KBM-7 (cell line): ENCODE measurements around the gene SETD1B.
"Not testable (repeated sequence)": the region's sequence is repeated elsewhere in the genome, so short reads cannot be mapped to it uniquely, and the experiment has no call there.

Experiments used
- DNase-seq: peaks from one replicate; pipeline ENCODE4 v3.0.0-alpha.2; 2015
- in situ Hi-C: fragments of 300-500 bp; cut with MboI; formaldehyde crosslinking; loops from 2 replicates; pipeline ENCODE4 v1.14.3; 2020; ENCODE audit warnings: low sequenced_read_pairs, low pct_unique_long_range_greater_than_20kb, mixed read lengths

The SETD1B gene

DNA sequence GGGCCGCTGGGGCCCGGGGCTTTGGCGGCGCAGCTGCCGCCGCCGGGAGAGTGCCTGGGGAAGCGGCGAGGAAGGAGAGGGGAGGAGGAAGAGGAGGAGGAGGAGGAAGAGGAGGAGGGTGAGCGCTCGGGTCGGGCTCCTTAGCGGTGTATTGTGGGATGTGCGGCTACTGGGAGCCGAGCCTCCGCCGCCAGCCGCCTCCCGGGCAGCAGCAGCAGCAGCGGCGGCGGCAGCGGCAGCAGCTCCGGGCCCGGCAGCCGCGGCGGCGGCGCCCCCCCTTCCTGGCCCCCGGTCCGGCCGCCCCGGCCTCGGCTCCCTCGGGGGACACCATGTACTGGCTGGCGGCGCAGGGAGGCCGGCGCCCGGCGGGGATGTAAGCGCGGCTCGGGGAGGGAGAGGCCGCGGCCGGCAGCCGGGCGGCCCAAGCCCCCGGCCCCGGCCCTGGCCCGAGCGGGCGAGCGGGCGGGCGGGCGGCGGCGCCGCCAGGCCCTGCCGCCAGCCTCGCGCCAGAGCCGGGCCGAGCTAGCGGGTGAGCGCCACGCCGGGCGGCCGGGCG lies at the start of gene SETD1B:
Gene SETD1B, plus strand, starts transcription at position 149 of the 556 bp plus-strand sequence. CDS start 729 bp downstream, outside the sequence.
- in situ Hi-C loops = no loop called here
- DNase-seq = peak; percentile 76

DNA sequence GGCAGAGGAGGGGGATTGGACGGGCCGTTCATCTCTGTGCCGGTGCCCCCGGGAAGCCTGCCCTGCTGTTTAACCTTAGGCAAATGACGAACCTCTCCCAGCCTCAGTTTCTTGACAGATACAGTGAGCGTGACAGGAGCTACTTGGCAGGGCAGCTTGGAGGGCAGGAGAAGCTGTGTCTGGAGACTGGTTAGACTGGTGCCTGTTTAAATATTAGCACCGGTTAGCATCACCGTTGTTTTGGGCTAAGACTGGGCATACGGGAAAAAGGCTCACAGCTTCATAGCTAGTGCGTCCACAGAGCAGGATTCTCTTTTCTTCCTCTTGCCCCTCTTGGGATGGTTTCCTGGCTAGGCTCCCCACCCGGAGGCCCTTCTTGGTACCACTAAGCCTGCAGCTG lies 49.0 kb upstream of the SETD1B start:
- no peak for DNase-seq
- in situ Hi-C loops = no loop called here

DNA sequence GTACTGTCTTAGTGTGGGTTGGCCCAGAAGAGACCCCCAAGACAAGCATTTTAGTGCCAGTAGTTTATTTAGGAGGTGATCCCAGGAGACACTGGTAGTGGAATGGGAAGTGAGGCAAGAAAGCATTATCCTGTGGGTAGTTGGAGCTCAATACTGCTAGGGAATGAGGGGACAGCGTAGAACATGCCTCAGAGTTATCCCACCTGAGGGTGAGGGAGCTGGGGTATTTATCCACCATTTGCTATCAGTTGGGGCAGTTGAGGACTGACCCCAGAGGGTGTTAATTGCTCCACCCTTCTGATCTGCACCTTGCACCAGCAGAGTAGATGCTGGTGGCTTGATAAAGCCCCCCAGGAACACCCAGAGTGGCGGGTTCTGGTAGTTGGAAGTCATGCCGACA lies 48.2 kb upstream of the SETD1B start:
- in situ Hi-C loops = no loop called here
- DNase-seq = no peak

DNA sequence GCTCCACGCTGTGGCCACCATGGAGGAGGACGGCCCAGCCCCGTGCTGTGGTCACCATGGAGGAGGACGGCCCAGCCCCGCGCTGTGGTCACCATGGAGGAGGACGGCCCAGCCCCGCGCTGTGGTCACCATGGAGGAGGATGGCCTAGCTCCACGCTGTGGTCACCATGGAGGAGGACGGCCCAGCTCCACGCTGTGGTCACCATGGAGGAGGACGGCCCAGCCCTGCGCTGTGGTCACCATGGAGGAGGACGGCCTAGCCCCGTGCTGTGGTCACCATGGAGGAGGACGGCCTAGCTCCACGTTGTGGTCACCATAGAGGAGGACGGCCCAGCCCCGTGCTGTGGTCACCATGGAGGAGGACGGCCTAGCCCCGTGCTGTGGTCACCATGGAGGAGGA lies 45.3 kb upstream of the SETD1B start:
- in situ Hi-C loops = not testable (repeated sequence)

DNA sequence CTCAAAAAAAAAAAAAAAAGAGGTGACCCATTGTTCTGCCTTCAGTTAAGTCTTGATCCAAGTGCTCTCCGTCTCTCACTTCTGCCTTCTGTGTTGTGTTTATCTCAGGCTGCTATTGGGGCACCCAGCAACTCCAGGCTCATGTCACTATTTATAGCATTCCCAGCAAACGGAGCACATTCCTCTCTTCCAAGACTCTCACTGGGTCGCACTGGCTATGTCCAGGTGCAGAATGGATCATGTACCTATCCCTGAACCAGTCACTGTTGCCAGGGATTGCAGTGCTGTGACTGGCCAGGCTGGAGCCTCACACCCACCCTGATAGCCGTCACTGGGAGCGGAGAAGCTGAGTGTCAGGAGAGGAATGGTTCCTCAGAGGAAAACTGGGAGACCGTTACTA lies 41.5 kb upstream of the SETD1B start:
- no peak for DNase-seq
- in situ Hi-C loops = loop anchor here (10.0 kb wide), 1 partner anchor 47 kb away; the partner anchor contains the start of gene TMEM120B

More for the DNA sequence above, 45.3 kb upstream of the SETD1B start:
- not testable (repeated sequence) for DNase-seq

DNA sequence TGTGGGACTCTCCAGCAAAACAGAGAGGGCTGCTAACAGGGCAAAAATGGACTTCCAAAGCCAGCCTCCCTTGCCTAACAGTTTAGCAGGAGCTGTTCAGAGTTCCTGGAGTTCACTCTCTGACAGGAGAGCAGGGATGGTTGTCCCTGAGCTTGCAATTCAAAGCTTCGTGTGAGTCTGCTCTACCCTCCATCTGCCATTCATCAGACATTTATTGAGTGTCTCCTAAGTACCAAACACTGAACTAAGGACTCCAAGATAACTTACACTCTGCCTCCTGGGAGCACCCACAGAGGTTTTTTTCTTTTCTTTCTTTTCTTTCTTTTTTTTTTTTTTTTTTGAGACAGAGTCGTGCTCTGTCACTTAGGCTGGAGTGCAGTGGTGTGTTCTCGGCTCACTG lies 39.0 kb upstream of the SETD1B start:
- no peak for DNase-seq
- in situ Hi-C loops = loop anchor here (10.0 kb wide), 1 partner anchor 50 kb away; the partner anchor contains the start of gene TMEM120B

DNA sequence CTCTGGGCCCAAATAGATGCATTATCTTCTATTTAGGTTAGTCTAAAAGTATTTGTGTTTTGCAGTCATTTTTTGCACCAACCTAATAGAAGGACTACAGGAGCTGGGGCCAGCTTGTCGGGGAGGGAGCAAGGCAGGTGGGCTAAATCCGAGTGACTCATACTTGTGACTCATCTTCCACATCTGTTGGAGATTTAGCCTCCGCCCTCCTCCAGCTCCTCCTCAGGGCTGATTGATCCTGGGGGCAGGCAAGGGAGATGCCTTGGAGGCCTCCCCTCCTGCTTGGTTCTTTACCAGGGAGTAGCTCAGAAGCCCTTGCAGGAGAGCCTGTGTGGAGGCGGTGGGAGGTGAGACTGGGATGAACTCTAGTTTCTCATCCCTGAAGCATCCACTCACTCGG lies 38.2 kb upstream of the SETD1B start:
- in situ Hi-C loops = loop anchor here (10.0 kb wide), 1 partner anchor 51 kb away; the partner anchor contains the start of gene TMEM120B
- no peak for DNase-seq

DNA sequence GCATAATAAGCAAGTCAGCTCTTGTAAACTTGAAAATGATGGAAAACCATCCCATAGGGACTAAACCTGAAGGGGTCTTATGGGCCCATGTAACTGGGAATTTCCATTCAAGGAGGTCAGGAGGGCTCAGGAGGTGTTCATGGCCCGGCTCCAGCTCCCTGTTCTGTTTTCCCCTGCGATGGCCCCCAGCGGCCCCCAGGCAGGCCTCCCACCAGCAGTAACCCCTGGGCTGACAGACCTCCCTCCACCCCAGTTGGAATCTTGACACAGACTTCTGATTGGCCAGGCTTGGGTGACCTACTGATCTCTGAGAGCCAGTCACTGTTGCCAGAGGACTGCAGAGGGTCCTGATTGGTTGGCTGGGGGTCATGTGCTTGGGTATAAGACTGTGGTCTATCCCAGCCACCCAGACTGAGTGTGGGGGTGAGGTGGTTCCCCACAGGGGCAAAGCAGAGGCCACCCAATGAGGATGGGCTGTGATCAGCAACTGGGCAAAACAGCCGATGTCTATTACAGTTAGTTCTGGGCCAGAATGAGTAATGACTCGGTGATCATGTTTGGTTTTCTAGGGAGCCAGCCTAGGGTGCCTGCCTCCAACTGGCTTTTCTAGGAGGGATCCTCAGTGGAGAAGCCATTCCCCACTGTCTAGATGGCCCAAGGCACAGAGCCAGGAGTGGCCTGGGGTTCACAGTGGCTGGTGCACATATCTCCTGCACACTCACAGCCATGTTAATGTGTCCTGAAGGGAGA lies 37.3 kb upstream of the SETD1B start:
- in situ Hi-C loops = loop anchor here (10.0 kb wide), 1 partner anchor 52 kb away; the partner anchor contains the start of gene TMEM120B
- DNase-seq = no peak

DNA sequence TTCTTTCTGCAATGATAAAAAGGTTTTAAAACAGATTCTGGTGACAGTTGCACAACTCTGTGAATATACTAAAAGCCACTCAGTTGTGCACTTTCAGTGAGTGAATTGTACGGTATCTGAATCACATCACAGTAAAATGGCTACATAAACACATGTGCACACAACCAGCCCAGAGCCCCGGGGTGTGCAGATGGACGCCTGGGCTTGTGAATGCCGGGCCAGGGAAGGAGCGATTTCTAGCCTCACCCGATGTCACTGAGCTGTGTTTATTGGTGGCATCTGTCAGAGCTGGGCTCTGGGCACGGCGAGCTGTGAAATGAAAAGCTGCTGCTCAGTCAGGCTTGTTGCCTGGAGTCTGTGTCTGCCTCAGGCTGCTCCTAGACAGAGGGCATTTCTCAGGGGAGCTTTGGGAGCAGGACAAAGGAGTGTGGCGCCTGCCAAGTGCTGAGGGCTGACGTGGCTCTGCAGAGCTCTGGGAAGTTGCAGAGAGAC lies 36.2 kb upstream of the SETD1B start:
- DNase-seq = no peak
- in situ Hi-C loops = loop anchor here (10.0 kb wide), 1 partner anchor 53 kb away; the partner anchor contains the start of gene TMEM120B

DNA sequence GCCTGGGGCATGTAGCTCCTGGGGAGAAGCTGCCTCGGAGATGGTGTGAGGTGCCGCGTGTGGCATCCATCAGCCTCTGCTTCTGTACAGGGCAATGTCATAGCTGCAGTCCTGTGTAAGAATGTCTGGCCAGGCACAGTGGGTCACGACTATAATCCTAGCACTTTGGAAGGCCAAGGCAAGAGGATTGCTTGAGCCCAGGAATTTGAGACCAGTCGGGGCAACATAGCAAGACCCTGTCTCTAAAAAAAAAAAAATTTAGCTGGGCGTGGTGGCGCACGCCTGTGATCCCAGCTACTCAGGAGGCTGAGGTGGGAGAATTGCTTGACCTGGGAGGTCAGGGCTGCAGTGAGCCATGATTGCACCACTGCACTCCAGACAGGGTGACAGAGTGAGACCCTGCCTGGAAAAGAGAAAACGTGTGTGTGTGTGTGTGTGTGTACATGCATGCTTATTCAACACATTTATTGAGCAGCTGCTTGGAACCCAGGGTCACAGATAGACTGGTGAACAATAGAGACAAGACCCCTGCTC lies 34.4 kb upstream of the SETD1B start:
- no peak for DNase-seq
- in situ Hi-C loops = loop anchor here (10.0 kb wide), 1 partner anchor 55 kb away; the partner anchor contains the start of gene TMEM120B

DNA sequence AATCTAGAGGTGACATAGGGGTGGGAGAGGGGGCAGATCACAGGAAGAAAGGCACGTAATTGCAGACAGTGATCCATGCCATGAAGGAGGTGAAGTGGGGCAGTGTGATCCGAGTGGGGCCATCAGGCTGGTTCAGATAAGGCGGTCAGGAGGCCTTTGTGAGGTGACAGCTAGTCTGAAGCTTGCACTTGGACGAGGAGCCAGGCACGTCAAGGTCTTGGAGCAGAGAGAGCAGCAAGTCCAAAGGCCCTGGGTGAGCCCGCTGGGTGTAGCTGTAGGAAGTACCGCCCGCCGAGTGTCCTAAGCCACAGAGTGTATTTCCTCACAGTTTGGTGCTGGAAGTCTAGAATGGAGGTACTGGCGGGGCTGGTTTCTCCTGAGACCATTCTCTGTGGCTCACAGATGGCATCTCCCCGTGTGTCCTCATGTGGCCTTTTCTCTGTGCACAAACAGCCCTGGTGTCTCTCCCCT lies 33.9 kb upstream of the SETD1B start:
- DNase-seq = no peak
- in situ Hi-C loops = loop anchor here (10.0 kb wide), 1 partner anchor 55 kb away; the partner anchor contains the start of gene TMEM120B

DNA sequence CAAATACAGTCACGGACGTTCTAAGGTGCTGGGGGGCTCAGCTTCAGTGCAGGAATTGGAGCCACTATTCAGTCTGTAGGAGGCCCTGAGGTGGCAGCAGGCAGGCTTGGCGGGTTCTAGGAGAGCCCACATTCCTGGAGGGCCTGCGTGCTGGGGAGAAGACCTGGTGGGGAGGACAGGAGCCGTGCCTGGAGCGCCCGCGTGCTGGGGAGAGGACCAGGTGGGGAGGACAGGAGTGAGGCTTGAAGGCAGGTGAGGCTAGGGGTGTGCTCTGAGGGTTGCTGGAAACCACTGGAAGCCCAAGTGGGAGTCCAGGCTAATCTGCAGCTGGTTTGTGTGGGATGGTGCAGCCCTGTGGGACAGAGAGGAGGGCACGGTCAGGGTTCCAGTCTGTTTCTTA lies 33.4 kb upstream of the SETD1B start:
- DNase-seq = no peak
- in situ Hi-C loops = no loop called here

DNA sequence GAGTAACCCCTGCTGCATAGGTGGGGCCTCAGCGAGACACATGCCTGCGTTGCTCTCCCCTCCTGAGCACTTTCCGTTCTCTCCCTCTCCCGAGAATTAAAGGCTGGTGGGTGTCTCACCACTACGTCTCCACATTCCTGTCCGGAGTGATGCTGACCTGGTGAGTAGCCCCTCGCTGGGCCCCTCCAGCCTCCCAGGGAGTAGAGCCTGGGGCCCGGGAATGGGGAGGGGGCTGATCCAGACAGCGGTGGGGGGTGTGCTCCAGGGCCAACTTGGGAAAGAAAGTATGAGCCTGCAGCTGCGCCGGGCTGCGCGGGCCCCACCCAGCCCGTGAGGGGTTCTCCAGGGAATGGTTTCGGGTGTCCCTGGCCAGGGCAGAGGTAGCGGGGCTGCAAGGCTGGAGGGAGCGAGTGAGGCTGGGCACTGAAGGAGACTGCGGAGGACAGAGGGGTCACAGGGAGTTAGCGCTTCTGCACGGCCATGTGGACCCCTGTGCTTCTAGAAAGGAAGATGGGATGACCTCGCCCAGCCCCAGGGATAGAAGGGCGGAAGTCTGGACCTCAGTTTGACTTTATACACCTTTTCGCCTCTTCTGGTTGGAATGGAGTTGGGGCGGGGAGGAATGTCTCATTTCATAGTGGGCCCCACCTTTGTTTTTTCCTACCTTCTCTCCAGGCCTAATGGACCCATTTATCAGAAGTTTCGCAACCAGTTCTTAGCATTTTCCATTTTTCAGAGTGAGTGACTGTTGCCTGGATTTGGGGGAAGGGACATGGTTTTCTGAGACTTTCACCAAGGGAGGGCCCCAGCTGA lies 32.8 kb upstream of the SETD1B start:
- in situ Hi-C loops = no loop called here
- no peak for DNase-seq

DNA sequence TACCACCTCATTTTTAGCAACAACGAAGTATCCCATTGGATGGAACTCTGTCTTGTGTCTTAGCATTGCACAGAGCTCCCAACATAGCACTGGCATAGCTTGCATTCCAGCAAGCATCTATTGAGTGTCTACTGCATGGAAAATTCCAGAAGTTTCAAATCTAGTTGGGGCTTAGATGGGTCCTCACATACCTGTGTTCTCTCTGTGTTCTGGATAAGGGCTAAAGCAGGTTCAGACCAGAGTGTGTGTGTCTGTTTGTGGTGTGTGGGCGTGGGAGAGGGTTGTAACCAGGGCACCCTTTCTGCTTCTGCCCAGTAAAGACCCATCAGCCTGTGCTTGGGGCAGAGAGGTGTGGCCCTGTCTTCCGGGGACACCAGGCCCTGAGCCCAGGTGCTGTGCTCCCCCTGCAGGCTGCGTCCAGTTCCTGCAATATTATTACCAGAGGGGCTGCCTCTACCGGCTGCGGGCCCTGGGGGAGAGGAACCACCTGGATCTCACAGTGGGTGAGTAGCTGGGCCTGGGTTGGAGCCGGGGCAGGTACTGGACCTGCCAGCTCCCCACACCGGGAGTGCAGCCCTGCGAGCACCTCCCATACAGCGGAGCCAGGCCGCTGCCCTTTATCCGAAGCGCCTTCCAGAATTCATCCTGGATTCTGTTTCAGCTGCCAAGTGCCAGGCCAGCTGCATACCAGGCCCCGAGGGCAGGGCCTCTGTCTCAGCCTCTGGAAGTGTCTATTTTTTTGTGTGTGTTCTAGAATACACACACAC lies 30.6 kb upstream of the SETD1B start:
- in situ Hi-C loops = no loop called here
- peak; percentile 62 for DNase-seq

DNA sequence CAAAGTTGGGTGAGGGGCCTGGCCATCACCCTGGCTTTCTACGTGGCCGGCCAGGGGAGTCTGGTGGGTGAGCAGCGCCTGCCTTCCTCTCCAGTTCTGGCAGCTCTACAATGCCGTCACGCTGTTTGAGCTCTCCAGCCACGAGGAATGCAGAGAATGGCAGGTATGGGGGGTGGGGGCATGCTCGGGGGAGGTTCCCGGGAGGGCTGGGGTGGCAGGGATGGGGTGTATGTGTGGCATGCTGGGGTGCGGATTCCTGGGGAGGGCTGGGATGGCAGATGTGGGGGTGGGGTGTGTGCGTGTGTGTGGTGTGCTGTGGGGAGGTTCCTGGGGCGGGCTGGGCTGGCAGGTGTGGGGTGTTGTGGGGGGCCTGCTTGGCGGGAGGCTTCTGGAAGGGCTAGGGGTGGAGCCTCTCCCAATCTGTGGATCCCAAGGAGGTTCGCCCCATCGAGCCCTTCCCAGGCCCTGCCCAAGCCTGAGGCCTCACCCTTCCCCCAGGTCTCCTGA lies 28.8 kb upstream of the SETD1B start:
- in situ Hi-C loops = no loop called here
- DNase-seq = no peak

DNA sequence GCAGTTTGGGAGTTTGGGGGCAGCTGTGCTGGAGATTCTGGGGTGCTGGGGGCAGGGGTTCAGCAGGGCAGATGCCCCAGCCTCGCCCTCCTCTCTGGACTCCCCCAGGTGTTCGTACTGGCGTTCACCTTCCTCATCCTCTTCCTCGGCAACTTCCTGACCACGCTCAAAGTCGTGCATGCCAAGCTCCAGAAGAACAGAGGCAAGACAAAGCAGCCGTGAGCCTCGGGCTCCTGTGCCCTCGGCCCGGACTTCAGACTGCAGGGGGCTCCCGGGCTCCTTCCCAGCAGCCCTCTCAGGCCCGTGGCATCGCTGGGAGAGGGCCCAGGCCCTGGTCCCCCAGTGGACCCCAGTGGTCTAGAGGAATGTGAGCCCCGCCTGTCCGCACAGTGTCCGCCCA lies 28.3 kb upstream of the SETD1B start:
- no peak for DNase-seq

DNA sequence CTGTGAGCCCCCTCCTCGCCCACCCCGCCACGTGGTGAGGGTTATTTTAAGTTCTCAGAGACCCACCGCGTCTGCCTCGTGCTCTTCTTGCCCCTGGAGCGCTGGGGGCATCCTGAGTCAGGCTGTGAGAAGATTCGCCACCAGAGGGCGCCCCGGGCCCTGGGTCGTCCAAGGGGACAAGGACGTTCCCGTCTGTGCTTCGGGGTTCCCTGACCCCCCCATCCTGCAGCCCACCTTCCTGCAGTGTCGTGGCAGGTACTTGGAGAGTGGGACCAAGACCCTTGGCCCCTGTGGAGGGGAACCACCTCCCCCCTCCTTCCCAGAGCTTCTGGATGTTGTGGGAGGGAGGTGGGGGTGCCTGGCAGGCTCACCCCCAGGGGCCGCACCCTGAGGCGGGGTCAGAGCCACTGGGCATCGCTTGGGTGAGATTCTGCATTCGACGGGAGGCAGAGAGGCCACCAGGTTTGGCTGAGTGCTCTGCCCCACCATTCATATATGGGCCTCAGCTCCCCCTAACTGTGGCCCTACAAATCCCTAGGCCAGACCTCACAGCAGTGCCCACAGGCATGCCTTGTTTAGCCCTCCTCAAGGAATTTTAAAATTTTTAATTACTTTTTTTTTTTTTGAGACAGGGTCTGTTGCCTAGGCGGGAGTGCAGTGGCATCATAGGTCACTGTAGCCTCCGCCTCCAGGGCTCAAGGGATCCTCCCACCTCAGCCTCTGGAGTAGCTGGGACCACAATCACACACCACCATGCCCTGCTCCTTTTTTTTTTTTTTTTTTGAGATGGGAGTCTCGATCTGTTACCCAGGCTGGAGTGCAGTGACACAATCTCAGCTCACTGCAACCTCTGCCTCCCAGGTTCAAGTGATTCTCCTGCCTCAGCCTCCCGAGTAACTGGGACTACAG lies 27.4 kb upstream of the SETD1B start:
- DNase-seq = peak; percentile 68
- in situ Hi-C loops = no loop called here

More for the DNA sequence above, 28.3 kb upstream of the SETD1B start:
- in situ Hi-C loops = no loop called here
